ENCODE results near the gene NGRN. TPM values are rescaled to one million over a fixed set of nuclear protein-coding genes. Genes with fewer than 3 reads are reported as not detected.

Gene NGRN
- total RNA-seq, 1 experiment from 2014 or later: 135 TPM

DNA sequence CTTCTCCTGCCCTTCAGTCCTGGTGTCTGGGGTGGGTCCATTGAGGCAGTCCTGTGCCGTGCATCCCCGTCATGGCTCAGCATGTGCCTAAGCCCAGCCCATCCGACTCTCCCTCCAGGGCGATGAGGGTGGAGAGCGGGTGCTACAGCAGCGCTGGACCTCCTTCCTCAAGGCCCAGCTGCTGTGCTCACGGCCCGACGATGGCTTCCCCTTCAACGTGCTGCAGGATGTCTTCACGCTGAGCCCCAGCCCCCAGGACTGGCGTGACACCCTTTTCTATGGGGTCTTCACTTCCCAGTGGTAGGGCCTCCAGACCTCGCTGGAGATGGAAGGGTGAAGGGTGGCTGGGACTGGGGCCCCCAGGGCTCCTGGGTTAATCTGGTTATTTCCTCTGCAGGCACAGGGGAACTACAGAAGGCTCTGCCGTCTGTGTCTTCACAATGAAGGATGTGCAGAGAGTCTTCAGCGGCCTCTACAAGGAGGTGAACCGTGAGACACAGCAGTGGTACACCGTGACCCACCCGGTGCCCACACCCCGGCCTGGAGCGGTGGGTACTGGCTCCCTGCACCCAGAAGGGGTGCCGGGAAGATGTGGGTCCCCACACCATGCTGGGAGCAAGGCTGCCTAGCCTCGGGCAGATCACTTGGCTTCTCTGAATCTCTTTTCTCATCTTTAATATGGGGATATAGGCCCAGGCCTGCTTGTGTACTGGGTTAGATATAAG lies 41.9 kb upstream of the NGRN start:
- POLR2A ChIA-PET (ENCODE audit: low non-redundant PET): no interaction called here
- CTCF ChIA-PET: interaction anchor here (0.7 kb wide), 1 partner anchor 333 kb away, joined by 3 read pairs; no protein-coding TSS in a partner anchor
- DNase-seq (ENCODE audit: low spot score): no peak

DNA sequence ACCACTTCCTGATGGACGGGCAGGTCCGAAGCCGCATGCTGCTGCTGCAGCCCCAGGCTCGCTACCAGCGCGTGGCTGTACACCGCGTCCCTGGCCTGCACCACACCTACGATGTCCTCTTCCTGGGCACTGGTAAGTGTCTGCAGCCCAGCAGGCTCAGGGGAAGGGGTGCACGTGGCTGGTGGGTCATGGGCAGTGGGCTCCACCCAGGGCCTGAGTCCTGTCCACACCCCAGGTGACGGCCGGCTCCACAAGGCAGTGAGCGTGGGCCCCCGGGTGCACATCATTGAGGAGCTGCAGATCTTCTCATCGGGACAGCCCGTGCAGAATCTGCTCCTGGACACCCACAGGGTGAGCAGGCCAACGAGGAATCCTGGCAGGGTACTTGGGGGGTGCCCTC lies 40.4 kb upstream of the NGRN start:
- Histone ChIP-seq H3K36me3 (ENCODE audit: insufficient read depth, low read length, poor library complexity, severe bottlenecking) (peaks cover 12% of the 10 kb centered on the region), H3K4me3 (ENCODE audit: low read depth, low read length, poor library complexity, severe bottlenecking) (no peak overlapping the region), H3K27me3 (replicated peaks; ENCODE audit: insufficient read depth, low read depth, low read length, poor library complexity) (no peaks in the 10 kb centered on the region), H3K4me1 (ENCODE audit: insufficient read depth, low read length, poor library complexity, severe bottlenecking) (no peaks in the 10 kb centered on the region), H3K9me3 (ENCODE audit: low read depth, low read length, poor library complexity, severe bottlenecking) (no peaks in the 10 kb centered on the region), H3K27ac (ENCODE audit: low read depth, low read length, poor library complexity, severe bottlenecking) (no peak overlapping the region)
- intact Hi-C loops (cut with micrococcal nuclease; ENCODE audit: unreplicated experiment): no loop called here
- ChIA-PET POLR2A (ENCODE audit: low non-redundant PET) (no interaction called here), CTCF (interaction anchor here (0.6 kb wide), 1 partner anchor 10 kb away, joined by 4 read pairs; no protein-coding TSS in a partner anchor)
- BruUV-seq (replicated peaks): no TSS peak
- no peak for DNase-seq (ENCODE audit: low spot score)
- TF ChIP-seq, protein P1, sequence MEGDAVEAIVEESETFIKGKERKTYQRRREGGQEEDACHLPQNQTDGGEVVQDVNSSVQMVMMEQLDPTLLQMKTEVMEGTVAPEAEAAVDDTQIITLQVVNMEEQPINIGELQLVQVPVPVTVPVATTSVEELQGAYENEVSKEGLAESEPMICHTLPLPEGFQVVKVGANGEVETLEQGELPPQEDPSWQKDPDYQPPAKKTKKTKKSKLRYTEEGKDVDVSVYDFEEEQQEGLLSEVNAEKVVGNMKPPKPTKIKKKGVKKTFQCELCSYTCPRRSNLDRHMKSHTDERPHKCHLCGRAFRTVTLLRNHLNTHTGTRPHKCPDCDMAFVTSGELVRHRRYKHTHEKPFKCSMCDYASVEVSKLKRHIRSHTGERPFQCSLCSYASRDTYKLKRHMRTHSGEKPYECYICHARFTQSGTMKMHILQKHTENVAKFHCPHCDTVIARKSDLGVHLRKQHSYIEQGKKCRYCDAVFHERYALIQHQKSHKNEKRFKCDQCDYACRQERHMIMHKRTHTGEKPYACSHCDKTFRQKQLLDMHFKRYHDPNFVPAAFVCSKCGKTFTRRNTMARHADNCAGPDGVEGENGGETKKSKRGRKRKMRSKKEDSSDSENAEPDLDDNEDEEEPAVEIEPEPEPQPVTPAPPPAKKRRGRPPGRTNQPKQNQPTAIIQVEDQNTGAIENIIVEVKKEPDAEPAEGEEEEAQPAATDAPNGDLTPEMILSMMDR (conservative IDR thresholded peaks at IDR 0.05; ENCODE audit: low read depth, low read length): no peak

More for the DNA sequence above, 41.9 kb upstream of the NGRN start:
- intact Hi-C loops (cut with micrococcal nuclease; ENCODE audit: unreplicated experiment): no loop called here
- no peak overlapping the region for H3K4me3 ChIP-seq (ENCODE audit: low read depth, low read length, poor library complexity, severe bottlenecking)
- no peaks in the 10 kb centered on the region for H3K9me3 ChIP-seq (ENCODE audit: low read depth, low read length, poor library complexity, severe bottlenecking)
- no peaks in the 10 kb centered on the region for H3K27me3 ChIP-seq (replicated peaks; ENCODE audit: insufficient read depth, low read depth, low read length, poor library complexity)
- no peaks in the 10 kb centered on the region for H3K4me1 ChIP-seq (ENCODE audit: insufficient read depth, low read length, poor library complexity, severe bottlenecking)
- TF ChIP-seq, protein P1 (conservative IDR thresholded peaks at IDR 0.05; ENCODE audit: low read depth, low read length): no peak
- TF ChIP-seq EZH2 (IDR thresholded peaks at IDR 0.05; ENCODE audit: borderline replicate concordance, low read depth, low read length, poor library complexity, severe bottlenecking): no peak
- H3K36me3 ChIP-seq (ENCODE audit: insufficient read depth, low read length, poor library complexity, severe bottlenecking): no peaks in the 10 kb centered on the region
- no peak overlapping the region for H3K27ac ChIP-seq (ENCODE audit: low read depth, low read length, poor library complexity, severe bottlenecking)
- no TSS peak for BruUV-seq (replicated peaks)

DNA sequence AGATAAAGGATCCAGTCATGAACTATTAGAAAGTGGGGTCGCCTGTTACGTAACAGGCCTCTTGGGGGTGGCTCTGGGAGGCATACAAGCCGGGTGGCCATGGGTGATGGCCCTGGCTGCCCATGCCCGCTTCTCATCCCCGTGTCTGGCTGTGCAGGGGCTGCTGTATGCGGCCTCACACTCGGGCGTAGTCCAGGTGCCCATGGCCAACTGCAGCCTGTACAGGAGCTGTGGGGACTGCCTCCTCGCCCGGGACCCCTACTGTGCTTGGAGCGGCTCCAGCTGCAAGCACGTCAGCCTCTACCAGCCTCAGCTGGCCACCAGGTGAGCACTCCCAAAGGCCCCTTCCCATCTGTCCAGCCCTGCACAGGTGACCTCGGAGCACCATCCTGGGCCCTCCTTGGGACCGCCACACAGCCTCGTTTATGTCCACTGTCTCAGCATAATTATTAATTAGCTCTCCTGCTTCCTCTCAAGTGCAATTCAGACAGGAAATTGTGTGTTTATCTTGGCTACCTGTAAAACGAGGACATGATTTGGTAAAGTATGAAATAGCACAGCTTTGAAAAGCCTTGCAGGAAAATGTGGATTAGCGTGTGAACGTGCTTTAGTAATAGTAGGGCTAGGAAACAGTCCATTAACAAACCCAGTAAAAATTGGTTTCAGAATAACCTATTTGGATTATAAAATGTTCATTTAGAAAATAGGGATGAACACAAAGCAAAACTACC lies 39.8 kb upstream of the NGRN start:
- Histone ChIP-seq H3K4me3 (ENCODE audit: low read depth, low read length, poor library complexity, severe bottlenecking) (no peak overlapping the region), H3K36me3 (ENCODE audit: insufficient read depth, low read length, poor library complexity, severe bottlenecking) (peaks cover 16% of the 10 kb centered on the region), H3K9me3 (ENCODE audit: low read depth, low read length, poor library complexity, severe bottlenecking) (no peaks in the 10 kb centered on the region), H3K27me3 (replicated peaks; ENCODE audit: insufficient read depth, low read depth, low read length, poor library complexity) (no peaks in the 10 kb centered on the region), H3K27ac (ENCODE audit: low read depth, low read length, poor library complexity, severe bottlenecking) (no peak overlapping the region), H3K4me1 (ENCODE audit: insufficient read depth, low read length, poor library complexity, severe bottlenecking) (no peaks in the 10 kb centered on the region)
- DNase-seq (ENCODE audit: low spot score): no peak
- no TSS peak for BruUV-seq (replicated peaks)
- CTCF ChIA-PET: no interaction called here
- POLR2A ChIA-PET (ENCODE audit: low non-redundant PET): no interaction called here
- intact Hi-C loops (cut with micrococcal nuclease; ENCODE audit: unreplicated experiment): no loop called here
- TF ChIP-seq EZH2 (IDR thresholded peaks at IDR 0.05; ENCODE audit: borderline replicate concordance, low read depth, low read length, poor library complexity, severe bottlenecking): no peak
- TF ChIP-seq, protein P1 (conservative IDR thresholded peaks at IDR 0.05; ENCODE audit: low read depth, low read length): no peak

Measured in A673 (cell line).